SIG-M5 treated with dmso at 0.1 percent for 504 hours (cell line): Measurements from ENCODE around the gene BICD2.
"Not testable (repeated sequence)": the region's sequence is repeated elsewhere in the genome, so short reads cannot be mapped to it uniquely, and the experiment has no call there.

Experiments
- DNase-seq: peaks from one replicate; lab custom pipeline; 2025; ENCODE audit not compliant: unreplicated experiment; lab: John Stamatoyannopoulos, UW

Gene BICD2

GRCh38 chr9:92764381-92764987, at the start of gene BICD2:
Gene BICD2, minus strand, starts transcription at chr9:92764833. Its CDS starts 89 bp downstream, at chr9:92764744.
- no peak for DNase-seq

GRCh38 chr9:92809629-92810326, 45.1 kb upstream of the BICD2 start:
- not testable (repeated sequence) for DNase-seq

GRCh38 chr9:92808726-92809451, 44.3 kb upstream of the BICD2 start:
- DNase-seq, result peak; percentile 28

- DNase-seq, result no peak
Measured at GRCh38 chr9:92807757-92808725, 43.4 kb upstream of the BICD2 start.

- no peak for DNase-seq
Measured at GRCh38 chr9:92807031-92807756, 42.6 kb upstream of the BICD2 start.

- DNase-seq, result no peak
Measured at GRCh38 chr9:92804727-92805126, 40.1 kb upstream of the BICD2 start.

GRCh38 chr9:92798358-92798757, 33.7 kb upstream of the BICD2 start:
- no peak for DNase-seq

- not testable (repeated sequence) for DNase-seq
Measured at GRCh38 chr9:92796337-92796804, 31.7 kb upstream of the BICD2 start.

GRCh38 chr9:92795598-92796336, 31.1 kb upstream of the BICD2 start:
- no peak for DNase-seq

GRCh38 chr9:92795000-92795399, 30.4 kb upstream of the BICD2 start:
- no peak for DNase-seq

GRCh38 chr9:92794426-92794825, 29.8 kb upstream of the BICD2 start:
- DNase-seq, result no peak

GRCh38 chr9:92790542-92791527, 26.2 kb upstream of the BICD2 start:
- DNase-seq, result peak; percentile 44

- no peak for DNase-seq
Measured at GRCh38 chr9:92786298-92786697, 21.7 kb upstream of the BICD2 start.

GRCh38 chr9:92781899-92782298, 17.3 kb upstream of the BICD2 start:
- no peak for DNase-seq

- DNase-seq, result no peak
Measured at GRCh38 chr9:92780206-92780605, 15.6 kb upstream of the BICD2 start.

- peak; percentile 27 for DNase-seq
Measured at GRCh38 chr9:92775466-92775865, 10.8 kb upstream of the BICD2 start.

GRCh38 chr9:92774274-92774673, 9.6 kb upstream of the BICD2 start:
- DNase-seq, result no peak

GRCh38 chr9:92773810-92774209, 9.2 kb upstream of the BICD2 start:
- no peak for DNase-seq
